Bronchial epithelial cell (primary cell): ENCODE results near the gene FOXN3. TPM values are rescaled to one million over a fixed set of nuclear protein-coding genes. Genes with fewer than 3 reads are reported as not detected.
"Not testable (repeated sequence)": the region's sequence is repeated elsewhere in the genome, so short reads cannot be mapped to it uniquely, and the experiment has no call there.

Source experiments
- DNase-seq: peaks from one replicate; pipeline ENCODE4 v3.0.0-alpha.2; 2010; ENCODE audit warnings: low read depth
- FAIRE-seq: peaks from 2 replicates; lab custom pipeline; 2011; peaks lifted over from hg19 to GRCh38; lab: Jason Lieb, UNC
- H3K27me3 ChIP-seq: 2 replicates; pipeline ENCODE4 v1.5.1; 2011; ENCODE audit warnings: low read length; ENCODE audit not compliant: control insufficient read depth, insufficient read depth
- H3K36me3 ChIP-seq: 2 replicates; pipeline ENCODE4 v1.5.1; 2011; ENCODE audit warnings: low read length; ENCODE audit not compliant: control insufficient read depth, insufficient read depth
- H3K4me3 ChIP-seq: 2 replicates; pipeline ENCODE4 v1.5.1; 2011; ENCODE audit warnings: mild to moderate bottlenecking, low read depth, low read length, control low read depth
- CTCF ChIP-seq: IDR thresholded peaks from 2 replicates; pipeline ENCODE4 v1.5.1; 2011; ENCODE audit warnings: mild to moderate bottlenecking, moderate library complexity, low read length, control low read depth, inconsistent platforms; ENCODE audit not compliant: insufficient read depth, severe bottlenecking
- total RNA-seq: library from RNA; depleted of rRNA; stranded (reverse); fragments of >200 nt; gene quantifications from 2 replicates; pipeline ENCODE4 v1.2.1, GENCODE V29; 2014

FOXN3 gene
- total RNA-seq, 1 donor from 2014 or later = 5.8 TPM

GRCh38 chr14:89201645-89202044 lies 215.4 kb downstream of the FOXN3 start:
- no peak for DNase-seq
- Histone ChIP-seq H3K36me3 (no peaks in the 10 kb centered on the region), H3K27me3 (no peaks in the 10 kb centered on the region), H3K4me3 (no peak overlapping the region)
- peak; percentile 13 for FAIRE-seq
- TF ChIP-seq CTCF = no peak

- not testable (repeated sequence) for H3K4me3 ChIP-seq, DNase-seq, FAIRE-seq, H3K36me3 ChIP-seq, H3K27me3 ChIP-seq
Measured at GRCh38 chr14:89199357-89199756, 217.7 kb downstream of the FOXN3 start.

- FAIRE-seq (peak; percentile 82), DNase-seq (no peak)
- H3K4me3 ChIP-seq = no peak overlapping the region
- no peaks in the 10 kb centered on the region for H3K36me3 ChIP-seq
- no peaks in the 10 kb centered on the region for H3K27me3 ChIP-seq
- TF ChIP-seq CTCF = no peak
Measured at GRCh38 chr14:89198544-89199329, 218.3 kb downstream of the FOXN3 start.

- Histone ChIP-seq H3K27me3 (no peaks in the 10 kb centered on the region), H3K36me3 (no peaks in the 10 kb centered on the region), H3K4me3 (no peak overlapping the region)
- DNase-seq = no peak
- TF ChIP-seq CTCF = no peak
- FAIRE-seq = no peak
Measured at GRCh38 chr14:89197623-89198022, 219.4 kb downstream of the FOXN3 start.

GRCh38 chr14:89196545-89196944 lies 220.5 kb downstream of the FOXN3 start:
- DNase-seq (no peak), FAIRE-seq (no peak)
- no peaks in the 10 kb centered on the region for H3K36me3 ChIP-seq
- no peak for TF ChIP-seq CTCF
- H3K4me3 ChIP-seq = no peak overlapping the region
- no peaks in the 10 kb centered on the region for H3K27me3 ChIP-seq

- DNase-seq = no peak
- TF ChIP-seq CTCF = no peak
- no peak overlapping the region for H3K4me3 ChIP-seq
- FAIRE-seq = no peak
- H3K27me3 ChIP-seq = no peaks in the 10 kb centered on the region
- H3K36me3 ChIP-seq = no peaks in the 10 kb centered on the region
Measured at GRCh38 chr14:89194376-89194775, 222.7 kb downstream of the FOXN3 start.
